Cardiac muscle cell (in vitro differentiated cells and primary cell): ENCODE data around the gene RCL1. TPM values are rescaled to one million over a fixed set of nuclear protein-coding genes. Genes with fewer than 3 reads are reported as not detected.
A peak's percentile ranks its signal among the peaks of the same experiment; 100 is the strongest.
"Not testable (repeated sequence)": the region's sequence is repeated elsewhere in the genome, so short reads cannot be mapped to it uniquely, and the experiment has no call there.

Experiments used
- DNase-seq, 2 donors: peaks; one replicate each; pipeline versions ENCODE4 v3.0.0 to v3.0.0-alpha.2; 2010 to 2017; ENCODE audit warnings: low read depth in 1 of 2, low spot score in 1 of 2
- H3K27ac ChIP-seq: fragments of 200-600 bp; sonication (generic); 2 replicates; pipeline ENCODE4 v1.5.1; 2016
- H3K27me3 ChIP-seq: fragments of 200-600 bp; sonication (generic); 2 replicates; pipeline ENCODE4 v1.6.0; 2016; ENCODE audit warnings: control low read depth
- H3K36me3 ChIP-seq: fragments of 200-600 bp; sonication (generic); 2 replicates; pipeline ENCODE4 v1.5.1; 2016; ENCODE audit warnings: control low read depth
- H3K4me1 ChIP-seq: fragments of 200-600 bp; sonication (generic); 2 replicates; pipeline ENCODE4 v1.8.1; 2017; ENCODE audit warnings: low read depth, mild to moderate bottlenecking, mixed run types
- H3K4me3 ChIP-seq: fragments of 200-600 bp; sonication (generic); 2 replicates; pipeline ENCODE4 v1.5.1; 2016; ENCODE audit warnings: mild to moderate bottlenecking
- H3K9me3 ChIP-seq: fragments of 200-600 bp; sonication (generic); 2 replicates; pipeline ENCODE4 v1.5.1; 2017; ENCODE audit warnings: low read depth, mild to moderate bottlenecking, control low read depth
- CTCF ChIP-seq: IDR thresholded peaks from 2 replicates; pipeline ENCODE4 v1.5.1; 2012; ENCODE audit warnings: low read depth, mild to moderate bottlenecking, low read length
- polyA plus RNA-seq: library from polyadenylated mRNA; unstranded; fragments of >200 nt; fragmentation: Nextera tagmentation; extraction: Ambion mirVana; gene quantifications from 2 replicates; pipeline ENCODE4 v1.2.1, GENCODE V29; 2016
- total RNA-seq: library from RNA; depleted of rRNA; stranded (reverse); fragments of >200 nt; gene quantifications from 2 replicates; pipeline ENCODE4 v1.2.3, GENCODE V29; 2016

RCL1 gene
- total and polyA plus RNA-seq, 2 experiments from 2014 or later = 15.1 to 17.9 TPM

- Histone ChIP-seq H3K36me3 (no peaks in the 10 kb centered on the region), H3K4me1 (no peaks in the 10 kb centered on the region), H3K4me3 (no peak overlapping the region), H3K9me3 (no peaks in the 10 kb centered on the region), H3K27ac (no peak overlapping the region), H3K27me3 (no peaks in the 10 kb centered on the region)
- no peak for DNase-seq
- no peak for TF ChIP-seq CTCF
Measured at GRCh38 chr9:4788703-4789102, 4.0 kb upstream of the RCL1 start.

GRCh38 chr9:4792054-4792571 lies 631 bp upstream of the RCL1 start:
- H3K4me1 ChIP-seq = peaks cover 6% of the 10 kb centered on the region
- DNase-seq = peak in 1 of 2 donors; percentile 4
- H3K27me3 ChIP-seq = no peaks in the 10 kb centered on the region
- TF ChIP-seq CTCF = no peak
- peak overlapping the region; percentile 80 for H3K4me3 ChIP-seq
- no peaks in the 10 kb centered on the region for H3K36me3 ChIP-seq
- H3K9me3 ChIP-seq = no peaks in the 10 kb centered on the region
- H3K27ac ChIP-seq = no peak overlapping the region

- H3K27me3 ChIP-seq = no peaks in the 10 kb centered on the region
- H3K4me3 ChIP-seq = peak overlapping the region; percentile 80
- H3K36me3 ChIP-seq = no peaks in the 10 kb centered on the region
- peak overlapping the region; percentile 86 for H3K27ac ChIP-seq
- no peak for DNase-seq
- peaks cover 6% of the 10 kb centered on the region for H3K4me1 ChIP-seq
- TF ChIP-seq CTCF = no peak
- H3K9me3 ChIP-seq = no peaks in the 10 kb centered on the region
Measured at GRCh38 chr9:4793459-4794395, 983 bp downstream of the RCL1 start.

- Histone ChIP-seq H3K27me3 (no peaks in the 10 kb centered on the region), H3K4me3 (no peak overlapping the region), H3K36me3 (no peaks in the 10 kb centered on the region), H3K9me3 (no peaks in the 10 kb centered on the region), H3K27ac (no peak overlapping the region), H3K4me1 (peaks cover 13% of the 10 kb centered on the region)
- no peak for TF ChIP-seq CTCF
- DNase-seq = no peak
Measured at GRCh38 chr9:4794691-4795090, 1.9 kb downstream of the RCL1 start.

GRCh38 chr9:4795108-4795507 lies 2.4 kb downstream of the RCL1 start:
- H3K27ac ChIP-seq, H3K36me3 ChIP-seq, H3K27me3 ChIP-seq, H3K4me3 ChIP-seq, DNase-seq, H3K9me3 ChIP-seq: not testable (repeated sequence)
- peaks cover 16% of the 10 kb centered on the region for H3K4me1 ChIP-seq

- TF ChIP-seq CTCF = no peak
- Histone ChIP-seq H3K4me3 (no peak overlapping the region), H3K4me1 (peaks cover 16% of the 10 kb centered on the region), H3K27me3 (no peaks in the 10 kb centered on the region), H3K9me3 (no peaks in the 10 kb centered on the region), H3K27ac (no peak overlapping the region), H3K36me3 (no peaks in the 10 kb centered on the region)
- DNase-seq = no peak
Measured at GRCh38 chr9:4796530-4796929, 3.8 kb downstream of the RCL1 start.
